IPS-NIHi7 (cell line): ENCODE results near the gene NTN3.
"Not testable (repeated sequence)": the region's sequence is repeated elsewhere in the genome, so short reads cannot be mapped to it uniquely, and the experiment has no call there.

Source experiments
- DNase-seq: peaks from one replicate; pipeline ENCODE4 v3.0.0; 2012; ENCODE audit warnings: mixed read lengths; ENCODE audit errors: extremely low spot score

The NTN3 gene

GRCh38 chr16:2441143-2441804 is 29.8 kb upstream of the NTN3 start:
- DNase-seq = not testable (repeated sequence)

GRCh38 chr16:2443555-2443954 is 27.5 kb upstream of the NTN3 start:
- no peak for DNase-seq

- no peak for DNase-seq
Observed at GRCh38 chr16:2447920-2448583, 23.0 kb upstream of the NTN3 start.

GRCh38 chr16:2449118-2449517 is 22.0 kb upstream of the NTN3 start:
- no peak for DNase-seq

GRCh38 chr16:2450535-2450934 is 20.6 kb upstream of the NTN3 start:
- DNase-seq = no peak

GRCh38 chr16:2450975-2451381 is 20.1 kb upstream of the NTN3 start:
- no peak for DNase-seq

GRCh38 chr16:2451851-2452320 is 19.2 kb upstream of the NTN3 start:
- no peak for DNase-seq

- no peak for DNase-seq
Observed at GRCh38 chr16:2452650-2453049, 18.4 kb upstream of the NTN3 start.

- DNase-seq = no peak
Observed at GRCh38 chr16:2455081-2455845, 15.8 kb upstream of the NTN3 start.

GRCh38 chr16:2456551-2457153 is 14.4 kb upstream of the NTN3 start:
- no peak for DNase-seq

GRCh38 chr16:2457267-2457666 is 13.8 kb upstream of the NTN3 start:
- no peak for DNase-seq

GRCh38 chr16:2457946-2458345 is 13.2 kb upstream of the NTN3 start:
- DNase-seq = no peak

GRCh38 chr16:2458887-2459646 is 12.0 kb upstream of the NTN3 start:
- peak; percentile 31 for DNase-seq

- peak; percentile 100 for DNase-seq
Observed at GRCh38 chr16:2459647-2460390, 11.3 kb upstream of the NTN3 start, which contains the start of gene TEDC2. Gene TEDC2, plus strand, starts transcription at chr16:2460109. Its CDS starts 36 bp downstream, at chr16:2460145.

- no peak for DNase-seq
Observed at GRCh38 chr16:2460391-2460713, 10.7 kb upstream of the NTN3 start.

GRCh38 chr16:2460916-2461315 is 10.2 kb upstream of the NTN3 start:
- no peak for DNase-seq

GRCh38 chr16:2462031-2462866 is 8.8 kb upstream of the NTN3 start:
- no peak for DNase-seq

GRCh38 chr16:2464333-2464732 is 6.8 kb upstream of the NTN3 start:
- no peak for DNase-seq

GRCh38 chr16:2465653-2466415 is 5.3 kb upstream of the NTN3 start:
- DNase-seq = no peak
